GM23338 (cell line): ENCODE data around the gene ZSCAN23. TPM values are rescaled to one million over a fixed set of nuclear protein-coding genes. Genes with fewer than 3 reads are reported as not detected.

Experiments used
- ATAC-seq: fragments of 200-7000 bp; cut with Tn5 transposase; 3 replicates; pipeline ENCODE4 v1.9.1; 2020
- DNase-seq: peaks from one replicate; pipeline ENCODE4 v3.0.0-alpha.2; 2015; ENCODE audit warnings: low spot score
- H2AFZ ChIP-seq: fragments of 200-600 bp; sonication (generic); 2 replicates; pipeline ENCODE4 v1.8.0; 2016; ENCODE audit warnings: antibody characterized with exemption, mild to moderate bottlenecking, moderate library complexity
- H3F3A ChIP-seq: fragments of 200-600 bp; sonication (generic); replicated peaks from 2 replicates; pipeline ENCODE4 v1.8.0; 2017; ENCODE audit warnings: antibody characterized with exemption, mixed run types, low read depth
- H3K27ac ChIP-seq: fragments of 200-600 bp; sonication (generic); 2 replicates; pipeline ENCODE4 v1.6.1; 2016; ENCODE audit warnings: low read depth
- H3K27me3 ChIP-seq: fragments of 200-600 bp; sonication (generic); 2 replicates; pipeline ENCODE4 v1.8.0; 2016; ENCODE audit warnings: mild to moderate bottlenecking, mixed run types, moderate library complexity; ENCODE audit not compliant: insufficient read depth
- H3K36me3 ChIP-seq: fragments of 200-600 bp; sonication (generic); 2 replicates; pipeline ENCODE4 v1.8.0; 2016; ENCODE audit warnings: mild to moderate bottlenecking; ENCODE audit not compliant: insufficient read depth
- H3K4me1 ChIP-seq: fragments of 200-600 bp; sonication (generic); 2 replicates; pipeline ENCODE4 v1.8.0; 2016; ENCODE audit warnings: mild to moderate bottlenecking, moderate library complexity; ENCODE audit not compliant: insufficient read depth
- H3K4me2 ChIP-seq: fragments of 200-600 bp; sonication (generic); 2 replicates; pipeline ENCODE4 v1.7.1; 2017; ENCODE audit warnings: mixed run types
- H3K4me3 ChIP-seq: fragments of 200-600 bp; sonication (generic); 2 replicates; pipeline ENCODE4 v1.6.1; 2016; ENCODE audit warnings: mixed run types
- H3K79me2 ChIP-seq: fragments of 200-600 bp; sonication (generic); replicated peaks from 2 replicates; pipeline ENCODE4 v1.8.0; 2017; ENCODE audit warnings: mild to moderate bottlenecking; ENCODE audit not compliant: insufficient read depth
- H3K9me2 ChIP-seq: fragments of 200-600 bp; sonication (generic); 2 replicates; pipeline ENCODE4 v1.8.0; 2017; ENCODE audit not compliant: insufficient read depth
- H4K20me1 ChIP-seq: fragments of 200-600 bp; sonication (generic); replicated peaks from 2 replicates; pipeline ENCODE4 v1.8.0; 2017; ENCODE audit warnings: mild to moderate bottlenecking; ENCODE audit not compliant: insufficient read depth
- H3K27ac Mint-ChIP-seq: 2 replicates; pipeline ENCODE4 v1.8.0; 2020; ENCODE audit warnings: inconsistent platforms, mild to moderate bottlenecking, moderate library complexity, mixed read lengths
- H3K27me3 Mint-ChIP-seq: 3 replicates; pipeline ENCODE4 v1.8.0; 2022; ENCODE audit warnings: low read depth, mild to moderate bottlenecking, moderate library complexity, mixed read lengths, inconsistent platforms; ENCODE audit not compliant: insufficient read depth, poor library complexity
- H3K36me3 Mint-ChIP-seq: 3 replicates; pipeline ENCODE4 v1.8.0; 2021; ENCODE audit warnings: low read depth, mild to moderate bottlenecking, inconsistent platforms, moderate library complexity, mixed read lengths
- H3K4me1 Mint-ChIP-seq: 3 replicates; pipeline ENCODE4 v1.8.0; 2020; ENCODE audit warnings: mild to moderate bottlenecking, inconsistent platforms, mixed read lengths
- H3K4me3 Mint-ChIP-seq: 3 replicates; pipeline ENCODE4 v1.8.0; 2021; ENCODE audit warnings: moderate library complexity, mild to moderate bottlenecking, inconsistent platforms, mixed read lengths
- H3K9me3 Mint-ChIP-seq: 3 replicates; pipeline ENCODE4 v1.8.0; 2020; ENCODE audit warnings: moderate library complexity, mild to moderate bottlenecking, inconsistent platforms, mixed read lengths
- CREB1 ChIP-seq: fragments of 250-450 bp; sonication (Bioruptor Pico); IDR thresholded peaks from 2 replicates; pipeline ENCODE4 v1.5.0; 2020; ENCODE audit warnings: low read depth, mild to moderate bottlenecking, moderate library complexity
- ETS1 ChIP-seq: IDR thresholded peaks from 2 replicates; pipeline ENCODE4 v1.6.1; 2016; ENCODE audit warnings: antibody characterized with exemption
- EZH2 ChIP-seq: fragments of 200-600 bp; sonication (generic); IDR thresholded peaks from one replicate; pipeline ENCODE4 v1.8.0; 2017; ENCODE audit warnings: antibody characterized with exemption, mild to moderate bottlenecking, low read depth; ENCODE audit not compliant: unreplicated experiment
- JUNB ChIP-seq: IDR thresholded peaks from one replicate; pipeline ENCODE4 v1.6.1; 2016; ENCODE audit warnings: antibody characterized with exemption; ENCODE audit not compliant: unreplicated experiment
- NANOG ChIP-seq: IDR thresholded peaks from 2 replicates; pipeline ENCODE4 v1.6.1; 2016; ENCODE audit warnings: antibody characterized with exemption, borderline replicate concordance
- POLR2AphosphoS5 ChIP-seq: IDR thresholded peaks from 2 replicates; pipeline ENCODE4 v1.6.1; 2016; ENCODE audit warnings: antibody characterized with exemption, low read depth
- REST ChIP-seq: IDR thresholded peaks from one replicate; pipeline ENCODE4 v1.6.1; 2018; ENCODE audit warnings: antibody characterized with exemption; ENCODE audit not compliant: unreplicated experiment
- STAT1 ChIP-seq: IDR thresholded peaks from one replicate; pipeline ENCODE4 v1.6.1; 2016; ENCODE audit warnings: antibody characterized with exemption; ENCODE audit not compliant: unreplicated experiment
- ZNF114 ChIP-seq: fragments of 250-450 bp; sonication (Bioruptor Pico); IDR thresholded peaks from 2 replicates; pipeline ENCODE4 v1.5.0; 2020; ENCODE audit warnings: mild to moderate bottlenecking, moderate library complexity
- ZNF331 ChIP-seq: fragments of 250-450 bp; sonication (Bioruptor Pico); IDR thresholded peaks from 2 replicates; pipeline ENCODE4 v1.5.0; 2020; ENCODE audit warnings: low read depth, mild to moderate bottlenecking, moderate library complexity
- ZNF462 ChIP-seq: fragments of 250-450 bp; sonication (Bioruptor Pico); IDR thresholded peaks from 2 replicates; pipeline ENCODE4 v1.5.0; 2020; ENCODE audit warnings: mild to moderate bottlenecking, moderate library complexity
- polyA plus RNA-seq: library from polyadenylated mRNA; unstranded; fragments of >200 nt; fragmentation: Nextera tagmentation; extraction: Ambion mirVana; gene quantifications from 2 replicates; pipeline ENCODE4 v1.2.1, GENCODE V29; 2016
- total RNA-seq: library from RNA; depleted of rRNA; stranded (reverse); fragments of >200 nt; shearing (Covaris generic); gene quantifications from 2 replicates; pipeline ENCODE4 v1.2.3, GENCODE V29; 2014
- TF ChIP-seq, protein P1 (sequence below), 2 experiments: fragments of 200-600 bp in 1 of 2; sonication (generic) in 1 of 2; conservative IDR thresholded peaks; 2 replicates each; pipeline versions ENCODE4 v1.5.1 to v1.6.1; 2016 to 2017; ENCODE audit warnings: antibody characterized with exemption in 2 of 2, low read depth in 2 of 2, mild to moderate bottlenecking in 2 of 2, moderate library complexity in 1 of 2

The ZSCAN23 gene
- total and polyA plus RNA-seq, 2 experiments from 2014 or later: 1.9 to 7.8 TPM

DNA sequence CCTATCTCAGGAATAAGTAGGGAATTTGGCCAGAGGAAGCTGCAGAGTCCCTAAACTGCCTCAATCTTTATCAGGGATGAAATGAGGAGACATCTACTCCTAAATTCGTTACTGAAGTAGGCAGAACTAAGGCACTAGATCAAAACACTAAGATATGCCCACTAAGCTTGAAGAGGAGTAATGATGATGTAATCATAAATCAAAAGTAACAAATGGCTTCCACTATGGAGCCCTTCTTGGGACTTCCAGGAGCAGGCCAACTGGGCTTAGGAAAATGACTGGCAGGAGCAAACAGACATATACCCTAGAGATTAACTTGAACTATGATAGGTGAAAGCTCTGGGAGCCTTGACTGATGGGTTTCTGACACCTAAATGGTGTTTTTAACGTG is 59.2 kb downstream of the ZSCAN23 start:
- Mint-ChIP-seq H3K4me3 (peak overlapping the region; percentile 86), H3K27me3 (peaks cover 6% of the 10 kb centered on the region), H3K36me3 (peaks cover 43% of the 10 kb centered on the region), H3K9me3 (no peaks in the 10 kb centered on the region), H3K4me1 (peaks cover 14% of the 10 kb centered on the region), H3K27ac (peak overlapping the region; percentile 97)
- Histone ChIP-seq H2AFZ (no peak overlapping the region), H3K4me1 (peaks cover 11% of the 10 kb centered on the region), H3K27me3 (no peaks in the 10 kb centered on the region), H3K79me2 (peaks cover 12% of the 10 kb centered on the region), H3F3A (peaks cover 7% of the 10 kb centered on the region; the same call in 1 of the 2 replicates), H3K4me3 (peak overlapping the region; percentile 49), H3K36me3 (peaks cover 12% of the 10 kb centered on the region; the same call in 1 of the 2 replicates), H3K9me2 (no peaks in the 10 kb centered on the region), H4K20me1 (peaks cover 13% of the 10 kb centered on the region; the same call in 1 of the 2 replicates), H3K27ac (peak overlapping the region; percentile 15; the same call in 1 of the 2 replicates), H3K4me2 (peak overlapping the region; percentile 74)
- TF ChIP-seq ZNF331 (CRISPR knock-in tag) (no peak), POLR2AphosphoS5 (no peak), CREB1 (CRISPR knock-in tag) (no peak), EZH2 (no peak), STAT1 (no peak), NANOG (no peak), ETS1 (no peak), ZNF462 (CRISPR knock-in tag) (no peak), ZNF114 (no peak), REST (no peak), JUNB (no peak)
- TF ChIP-seq, protein P1, sequence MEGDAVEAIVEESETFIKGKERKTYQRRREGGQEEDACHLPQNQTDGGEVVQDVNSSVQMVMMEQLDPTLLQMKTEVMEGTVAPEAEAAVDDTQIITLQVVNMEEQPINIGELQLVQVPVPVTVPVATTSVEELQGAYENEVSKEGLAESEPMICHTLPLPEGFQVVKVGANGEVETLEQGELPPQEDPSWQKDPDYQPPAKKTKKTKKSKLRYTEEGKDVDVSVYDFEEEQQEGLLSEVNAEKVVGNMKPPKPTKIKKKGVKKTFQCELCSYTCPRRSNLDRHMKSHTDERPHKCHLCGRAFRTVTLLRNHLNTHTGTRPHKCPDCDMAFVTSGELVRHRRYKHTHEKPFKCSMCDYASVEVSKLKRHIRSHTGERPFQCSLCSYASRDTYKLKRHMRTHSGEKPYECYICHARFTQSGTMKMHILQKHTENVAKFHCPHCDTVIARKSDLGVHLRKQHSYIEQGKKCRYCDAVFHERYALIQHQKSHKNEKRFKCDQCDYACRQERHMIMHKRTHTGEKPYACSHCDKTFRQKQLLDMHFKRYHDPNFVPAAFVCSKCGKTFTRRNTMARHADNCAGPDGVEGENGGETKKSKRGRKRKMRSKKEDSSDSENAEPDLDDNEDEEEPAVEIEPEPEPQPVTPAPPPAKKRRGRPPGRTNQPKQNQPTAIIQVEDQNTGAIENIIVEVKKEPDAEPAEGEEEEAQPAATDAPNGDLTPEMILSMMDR (conservative IDR thresholded peaks at IDR 0.05; ENCODE audit: low read depth in 2 of 2): no peak
- no peak for DNase-seq
- no peak for ATAC-seq
